ENCODE results near the gene OLAH. TPM values are rescaled to one million over a fixed set of nuclear protein-coding genes. Genes with fewer than 3 reads are reported as not detected.

Gene OLAH
- polyA plus RNA-seq, 3 donors: 0.09 TPM; not detected in 2

DNA sequence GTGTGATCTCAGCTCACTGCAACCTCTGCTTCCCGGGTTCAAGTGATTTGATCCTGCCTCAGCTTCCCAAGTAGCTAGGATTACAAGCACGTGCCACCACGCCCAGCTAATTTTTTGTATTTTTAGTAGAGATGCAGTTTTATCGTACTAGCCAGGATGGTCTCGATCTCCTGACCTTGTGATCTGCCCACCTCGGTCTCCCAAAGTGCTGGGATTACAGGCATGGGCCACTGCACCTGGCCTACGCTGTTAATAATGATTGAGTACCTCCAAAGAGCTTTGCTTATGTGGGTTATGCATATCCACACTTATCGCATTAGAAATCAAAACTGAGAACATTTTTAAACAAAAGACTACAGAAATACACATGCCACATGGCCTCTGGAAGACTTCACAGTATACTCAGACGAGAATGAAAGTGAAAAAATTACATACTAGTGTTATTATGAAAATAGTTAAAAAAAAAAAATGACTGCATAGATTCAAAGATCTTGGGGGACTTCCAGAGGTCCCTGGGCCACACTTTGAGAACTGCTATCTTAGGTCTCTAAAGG is 78.8 kb downstream of the OLAH start:
- Histone ChIP-seq H3K4me1 (ENCODE audit: control insufficient read depth in 1 of 2, insufficient read depth in 2 of 2, low read length in 2 of 2) (peaks cover 0 to 4% of the 10 kb centered on the region in 2 donors), H3K27me3 (ENCODE audit: control insufficient read depth in 2 of 2, insufficient read depth in 2 of 2, low read length in 2 of 2) (no peaks in the 10 kb centered on the region), H3K4me3 (replicated peaks in 1 of 3; ENCODE audit: low read depth in 2 of 3, low read length in 3 of 3) (no peak overlapping the region), H3K27ac (ENCODE audit: low read depth in 1 of 2, low read length in 2 of 2) (no peak overlapping the region), H4K20me1 (ENCODE audit: insufficient read depth, low read length) (no peaks in the 10 kb centered on the region), H3K79me2 (ENCODE audit: insufficient read depth, low read length) (no peaks in the 10 kb centered on the region), H3K9me3 (replicated peaks in 1 of 2; ENCODE audit: control insufficient read depth in 1 of 2, insufficient read depth in 1 of 2, low read length in 2 of 2) (no peaks in the 10 kb centered on the region), H2AFZ (ENCODE audit: insufficient read depth, low read depth, low read length, poor library complexity, severe bottlenecking) (no peak overlapping the region), H3K36me3 (replicated peaks in 1 of 2; ENCODE audit: control insufficient read depth in 1 of 2, insufficient read depth in 2 of 2, low read length in 2 of 2) (no peaks in the 10 kb centered on the region), H3K9ac (ENCODE audit: insufficient read depth, low read length, poor library complexity, severe bottlenecking) (no peak overlapping the region), H3K4me2 (replicated peaks; ENCODE audit: extremely low read depth, low read length, poor library complexity, severe bottlenecking) (no peak overlapping the region)
- Mint-ChIP-seq H3K4me1 (peaks cover 3% of the 10 kb centered on the region), H3K9me3 (peaks cover 0 to 2% (median 0%) of the 10 kb centered on the region in 7 donors), H3K36me3 (peaks cover 0 to 16% of the 10 kb centered on the region in 2 donors), H3K27ac (no peak overlapping the region), H3K27me3 (ENCODE audit: low read depth in 3 of 3) (peaks cover 0 to 4% (median 0%) of the 10 kb centered on the region in 3 donors), H3K4me3 (no peak overlapping the region)
- no peak for TF ChIP-seq CTCF (IDR thresholded peaks at IDR 0.05)
- no peak for DNase-seq
- intact Hi-C loops (cut with micrococcal nuclease): no loop called here
- 98% methylated on average over 6 of the region's 9 CpGs for WGBS (ENCODE audit: insufficient coverage)

Other genes starting within 250 kb of the OLAH start
- under 1 TPM in 2 of 3 donors, not detected in 1; 0.28 TPM for gene CDNF, start 205.9 kb upstream of the OLAH start, polyA plus RNA-seq
- 10 to 100 TPM; 10.4 to 19.3 (median 15.4) TPM for gene HSPA14, start 205.6 kb upstream of the OLAH start, polyA plus RNA-seq
- 1 to 10 TPM; 5.0 to 7.6 (median 7.3) TPM for gene MSANTD7, start 205.6 kb upstream of the OLAH start, polyA plus RNA-seq
- gene SUV39H2, start 165.1 kb upstream of the OLAH start, polyA plus RNA-seq: 1 to 10 TPM in 1 of 3 donors, under 1 TPM in 2; 0.85 to 1.2 (median 0.86) TPM
- 10 to 100 TPM in 2 of 3 donors, 1 to 10 TPM in 1; 8.9 to 17.6 (median 10.9) TPM for gene DCLRE1C, start 89.8 kb upstream of the OLAH start, polyA plus RNA-seq
- under 1 TPM in 1 of 3 donors, not detected in 2; 0.47 TPM for gene MEIG1, start 84.6 kb upstream of the OLAH start, polyA plus RNA-seq
- gene ACBD7, start 44.8 kb downstream of the OLAH start, polyA plus RNA-seq: under 1 TPM in 1 of 3 donors, not detected in 2; 0.11 TPM
- 10 to 100 TPM in 2 of 3 donors, 1 to 10 TPM in 1; 8.1 to 13.8 (median 13.3) TPM for gene RPP38, start 53.4 kb downstream of the OLAH start, polyA plus RNA-seq
- 1 to 10 TPM in 1 of 3 donors, under 1 TPM in 2; 0.35 to 1.1 (median 0.36) TPM for gene NMT2, start 124.8 kb downstream of the OLAH start, polyA plus RNA-seq

Measured in CD14-positive monocyte (primary cell).